ENCODE measurements around the gene DYRK2. TPM values are rescaled to one million over a fixed set of nuclear protein-coding genes. Genes with fewer than 3 reads are reported as not detected.

Gene DYRK2
- total and polyA plus RNA-seq, 8 donors = 2.6 to 25.8 (median 12.2) TPM

DNA sequence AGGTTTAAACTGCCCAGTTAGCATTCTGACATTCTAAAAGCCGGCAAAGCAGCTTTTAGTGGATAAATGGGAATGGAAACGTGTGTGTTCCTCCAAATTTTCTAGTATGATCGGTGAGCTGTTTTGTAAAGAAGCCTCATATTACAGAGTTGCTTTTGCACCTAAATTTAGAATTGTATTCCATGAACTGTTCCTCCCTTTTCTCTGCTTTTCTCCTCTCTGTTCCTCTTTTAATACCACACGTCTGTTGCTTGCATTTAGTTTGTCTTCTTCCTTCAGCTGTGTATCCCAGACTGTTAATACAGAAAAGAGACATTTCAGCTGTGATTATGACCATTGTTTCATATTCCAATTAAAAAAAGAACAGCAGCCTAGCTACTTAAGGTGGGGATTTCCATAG, 10.7 kb downstream of the DYRK2 start:
- TF ChIP-seq, protein P1, sequence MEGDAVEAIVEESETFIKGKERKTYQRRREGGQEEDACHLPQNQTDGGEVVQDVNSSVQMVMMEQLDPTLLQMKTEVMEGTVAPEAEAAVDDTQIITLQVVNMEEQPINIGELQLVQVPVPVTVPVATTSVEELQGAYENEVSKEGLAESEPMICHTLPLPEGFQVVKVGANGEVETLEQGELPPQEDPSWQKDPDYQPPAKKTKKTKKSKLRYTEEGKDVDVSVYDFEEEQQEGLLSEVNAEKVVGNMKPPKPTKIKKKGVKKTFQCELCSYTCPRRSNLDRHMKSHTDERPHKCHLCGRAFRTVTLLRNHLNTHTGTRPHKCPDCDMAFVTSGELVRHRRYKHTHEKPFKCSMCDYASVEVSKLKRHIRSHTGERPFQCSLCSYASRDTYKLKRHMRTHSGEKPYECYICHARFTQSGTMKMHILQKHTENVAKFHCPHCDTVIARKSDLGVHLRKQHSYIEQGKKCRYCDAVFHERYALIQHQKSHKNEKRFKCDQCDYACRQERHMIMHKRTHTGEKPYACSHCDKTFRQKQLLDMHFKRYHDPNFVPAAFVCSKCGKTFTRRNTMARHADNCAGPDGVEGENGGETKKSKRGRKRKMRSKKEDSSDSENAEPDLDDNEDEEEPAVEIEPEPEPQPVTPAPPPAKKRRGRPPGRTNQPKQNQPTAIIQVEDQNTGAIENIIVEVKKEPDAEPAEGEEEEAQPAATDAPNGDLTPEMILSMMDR (IDR thresholded peaks at IDR 0.05) = no peak
- no peak overlapping the region for H3K27ac ChIP-seq
- intact Hi-C loops (cut with DNase I) = no loop called here

DNA sequence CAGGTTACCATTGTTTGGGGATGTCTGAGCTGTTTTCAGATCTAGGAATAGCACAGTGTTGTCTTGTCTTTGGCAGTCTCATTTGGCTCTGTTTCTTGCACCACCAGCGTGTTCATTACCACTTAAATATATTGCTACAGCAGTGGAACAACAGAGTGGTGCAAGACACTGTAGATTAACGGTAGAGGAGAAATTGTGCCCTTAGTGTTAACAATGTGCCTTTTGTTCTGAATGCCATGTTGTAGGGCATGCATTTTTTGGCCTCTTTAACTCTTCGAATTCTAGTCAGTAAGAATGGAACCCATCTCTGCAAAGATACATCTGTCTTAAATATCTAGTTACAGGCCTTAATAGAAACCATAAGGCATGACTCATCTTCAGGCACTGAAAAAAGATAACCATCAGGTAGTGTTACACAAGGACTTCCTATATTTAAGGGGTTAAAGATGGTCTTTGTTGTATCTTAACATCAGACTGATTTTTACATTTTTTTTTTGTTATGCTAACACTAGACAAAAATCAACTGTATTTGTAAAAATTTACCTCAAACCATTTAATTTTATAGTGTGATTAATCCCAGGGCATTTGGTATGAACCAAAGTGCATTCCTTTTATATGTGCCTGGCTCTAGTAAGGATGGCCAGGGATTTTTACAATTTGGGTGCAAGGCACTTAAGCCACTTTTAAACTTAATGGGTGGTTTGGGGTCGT, 12.9 kb downstream of the DYRK2 start:
- Histone ChIP-seq H3K9me3 (no peaks in the 10 kb centered on the region), H3K4me3 (no peak overlapping the region), H3K4me1 (peaks cover 0 to 11% (median 0%) of the 10 kb centered on the region in 3 donors), H3K27me3 (no peaks in the 10 kb centered on the region), H3K27ac (no peak overlapping the region), H3K36me3 (peaks cover 0 to 22% (median 12%) of the 10 kb centered on the region in 3 donors)
- DNase-seq (no peak), ATAC-seq (peak in 1 of 4 donors; percentile 14), FAIRE-seq (no peak)
- TF ChIP-seq, protein P1 (IDR thresholded peaks at IDR 0.05) = no peak
- intact Hi-C loops (cut with DNase I) = no loop called here
- WGBS, 2 donors = 47 to 53% methylated on average over 4 of the region's 4 CpGs

More for the DNA sequence above, 10.7 kb downstream of the DYRK2 start:
- Histone ChIP-seq H3K4me1 (peaks cover 0 to 11% (median under 1%) of the 10 kb centered on the region in 3 donors), H3K27me3 (no peaks in the 10 kb centered on the region), H3K9me3 (no peaks in the 10 kb centered on the region), H3K4me3 (no peak overlapping the region), H3K36me3 (peaks cover 0 to 22% (median 12%) of the 10 kb centered on the region in 3 donors)
- FAIRE-seq (no peak), DNase-seq (no peak), ATAC-seq (no peak)
- WGBS, 2 donors = 77 to 78% methylated on average over 4 of the region's 4 CpGs

DNA sequence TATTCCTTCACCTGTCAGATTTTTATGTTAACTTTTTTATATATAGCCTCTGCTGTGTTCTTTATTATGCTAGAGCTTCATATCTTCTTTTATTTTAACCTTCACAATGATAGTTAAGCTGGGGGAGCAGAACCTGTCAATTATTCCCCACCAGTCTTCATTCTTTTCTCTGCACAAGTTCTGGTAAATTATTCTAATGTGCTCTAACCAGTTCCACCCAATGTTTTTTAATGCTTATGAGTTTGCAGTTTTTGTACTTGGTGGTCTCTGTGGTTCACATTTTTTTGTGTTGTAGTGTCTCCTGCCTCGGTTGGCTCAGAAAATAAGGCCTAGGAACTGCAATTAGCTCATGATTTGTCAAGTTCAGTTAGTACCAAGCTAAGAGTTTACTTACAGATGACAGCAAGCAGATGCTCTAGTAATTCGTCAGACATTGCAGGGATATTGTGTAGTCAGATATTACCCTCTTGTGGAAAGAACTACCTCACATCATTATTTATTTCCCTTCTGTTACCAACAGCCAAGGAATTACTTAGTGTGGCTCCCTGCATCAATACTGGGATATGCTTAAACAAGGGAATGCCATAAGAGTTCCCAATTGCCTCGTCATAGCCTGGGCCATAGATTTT, 14.5 kb downstream of the DYRK2 start:
- intact Hi-C loops (cut with DNase I) = no loop called here
- Histone ChIP-seq H3K4me3 (no peak overlapping the region), H3K27me3 (no peaks in the 10 kb centered on the region), H3K4me1 (peaks cover 0 to 11% (median 0%) of the 10 kb centered on the region in 3 donors), H3K27ac (no peak overlapping the region), H3K9me3 (no peaks in the 10 kb centered on the region), H3K36me3 (peaks cover 0 to 10% (median 3%) of the 10 kb centered on the region in 3 donors)
- no peak for FAIRE-seq
- ATAC-seq = peak in 2 of 4 donors; percentile 34 to 42
- TF ChIP-seq, protein P1 (IDR thresholded peaks at IDR 0.05) = no peak
- DNase-seq = no peak
- 80% methylated on average over 3 of the region's 3 CpGs for WGBS, 2 donors

DNA sequence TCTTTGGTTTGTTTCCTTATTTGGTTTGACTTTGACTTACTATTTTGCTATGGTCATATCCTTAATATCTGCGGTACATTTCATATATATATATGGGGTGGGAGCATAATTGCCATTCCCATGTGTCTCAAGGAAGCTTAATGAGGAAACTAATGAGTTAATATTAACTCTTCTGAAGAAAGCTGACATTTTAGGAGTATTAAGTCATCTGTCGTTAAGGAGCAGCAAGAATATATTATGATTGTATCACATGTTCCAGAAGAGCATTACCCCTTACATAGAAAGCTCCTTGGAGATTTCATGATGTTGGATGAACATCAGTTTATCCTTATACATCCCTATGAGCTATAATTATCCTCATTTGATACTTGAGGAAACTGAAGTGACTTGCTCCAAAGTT, 15.6 kb downstream of the DYRK2 start:
- no peak overlapping the region for H3K4me3 ChIP-seq
- DNase-seq (no peak), ATAC-seq (no peak), FAIRE-seq (no peak)
- H3K4me1 ChIP-seq = peaks cover 0 to 11% (median 0%) of the 10 kb centered on the region in 3 donors
- no peaks in the 10 kb centered on the region for H3K27me3 ChIP-seq
- intact Hi-C loops (cut with DNase I) = no loop called here
- no peaks in the 10 kb centered on the region for H3K9me3 ChIP-seq
- WGBS, 2 donors = 72 to 78% methylated on average over 2 of the region's 2 CpGs
- TF ChIP-seq, protein P1 (IDR thresholded peaks at IDR 0.05) = no peak
- H3K36me3 ChIP-seq = no peaks in the 10 kb centered on the region
- H3K27ac ChIP-seq = no peak overlapping the region

DNA sequence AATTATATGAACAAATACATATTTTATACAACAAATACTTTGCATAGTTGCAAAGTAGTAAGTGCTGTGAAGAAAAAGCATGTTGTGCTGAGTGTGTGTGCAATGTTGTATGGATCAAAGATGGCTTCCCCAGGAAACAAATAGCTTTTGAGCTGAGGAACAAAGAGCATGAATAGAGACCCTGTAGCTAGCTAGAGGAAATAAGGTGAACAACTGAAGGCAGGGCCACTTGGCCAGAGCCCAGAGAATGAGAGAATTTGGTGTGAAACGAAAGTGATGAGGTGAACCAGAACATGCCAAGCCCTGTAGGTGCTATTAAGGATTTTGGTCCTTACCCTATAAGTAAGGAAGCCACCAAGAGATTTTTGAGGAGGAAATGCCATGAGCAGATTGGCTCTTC, 17.1 kb downstream of the DYRK2 start:
- TF ChIP-seq, protein P1 (IDR thresholded peaks at IDR 0.05) = no peak
- FAIRE-seq (no peak), DNase-seq (no peak), ATAC-seq (no peak)
- no peak overlapping the region for H3K27ac ChIP-seq
- no peaks in the 10 kb centered on the region for H3K9me3 ChIP-seq
- H3K27me3 ChIP-seq = no peaks in the 10 kb centered on the region
- H3K4me1 ChIP-seq = peaks cover 0 to 4% (median 0%) of the 10 kb centered on the region in 3 donors
- intact Hi-C loops (cut with DNase I) = no loop called here
- WGBS, 2 donors = 73 to 85% methylated on average over 1 of the region's 1 CpG
- H3K4me3 ChIP-seq = no peak overlapping the region
- no peaks in the 10 kb centered on the region for H3K36me3 ChIP-seq
